GM12875 (cell line): ENCODE data around the gene AQP12B.
"Not testable (repeated sequence)": the region's sequence is repeated elsewhere in the genome, so short reads cannot be mapped to it uniquely, and the experiment has no call there.

ENCODE experiments used
- H3K4me3 ChIP-seq: one replicate; pipeline ENCODE4 v1.5.1; 2011; ENCODE audit warnings: low read depth, low read length, control low read depth
- CTCF ChIP-seq: IDR thresholded peaks from 2 replicates; pipeline ENCODE4 v1.5.1; 2011; ENCODE audit warnings: low read depth, mild to moderate bottlenecking, control low read depth, inconsistent platforms, low read length, moderate library complexity, borderline replicate concordance; ENCODE audit not compliant: insufficient read depth

The AQP12B gene

GRCh38 chr2:240682431-240683224, at the start of gene AQP12B:
AQP12B (minus strand) TSS chr2:240682885; CDS start chr2:240682837, 48 bp downstream.
- not testable (repeated sequence) for H3K4me3 ChIP-seq

- TF ChIP-seq CTCF = no peak
- no peak overlapping the region for H3K4me3 ChIP-seq
These were observed 49.5 kb upstream of the AQP12B start for GRCh38 chr2:240732184-240732583.

- H3K4me3 ChIP-seq = no peak overlapping the region
- TF ChIP-seq CTCF = no peak
These were observed 48.5 kb upstream of the AQP12B start for GRCh38 chr2:240731178-240731545.

GRCh38 chr2:240730501-240731177, 48.0 kb upstream of the AQP12B start:
- TF ChIP-seq CTCF = no peak
- no peak overlapping the region for H3K4me3 ChIP-seq

- no peak overlapping the region for H3K4me3 ChIP-seq
These were observed 46.1 kb upstream of the AQP12B start for GRCh38 chr2:240728827-240729226.

GRCh38 chr2:240728361-240728760, 45.7 kb upstream of the AQP12B start:
- TF ChIP-seq CTCF = no peak
- H3K4me3 ChIP-seq = no peak overlapping the region

More at GRCh38 chr2:240728827-240729226, 46.1 kb upstream of the AQP12B start:
- TF ChIP-seq CTCF = no peak

- TF ChIP-seq CTCF = no peak
- no peak overlapping the region for H3K4me3 ChIP-seq
These were observed 45.2 kb upstream of the AQP12B start for GRCh38 chr2:240727913-240728312.
